HG02840 (cell line): ENCODE data around the gene COMT.

Experiments used
- ATAC-seq: cut with Tn5 transposase; IDR thresholded peaks from one replicate; pipeline ENCODE4 v1.9.1; 2021; ENCODE audit warnings: mild to moderate bottlenecking, moderate library complexity, moderate number of reproducible peaks; ENCODE audit not compliant: unreplicated experiment, low FRiP score

Gene COMT

DNA sequence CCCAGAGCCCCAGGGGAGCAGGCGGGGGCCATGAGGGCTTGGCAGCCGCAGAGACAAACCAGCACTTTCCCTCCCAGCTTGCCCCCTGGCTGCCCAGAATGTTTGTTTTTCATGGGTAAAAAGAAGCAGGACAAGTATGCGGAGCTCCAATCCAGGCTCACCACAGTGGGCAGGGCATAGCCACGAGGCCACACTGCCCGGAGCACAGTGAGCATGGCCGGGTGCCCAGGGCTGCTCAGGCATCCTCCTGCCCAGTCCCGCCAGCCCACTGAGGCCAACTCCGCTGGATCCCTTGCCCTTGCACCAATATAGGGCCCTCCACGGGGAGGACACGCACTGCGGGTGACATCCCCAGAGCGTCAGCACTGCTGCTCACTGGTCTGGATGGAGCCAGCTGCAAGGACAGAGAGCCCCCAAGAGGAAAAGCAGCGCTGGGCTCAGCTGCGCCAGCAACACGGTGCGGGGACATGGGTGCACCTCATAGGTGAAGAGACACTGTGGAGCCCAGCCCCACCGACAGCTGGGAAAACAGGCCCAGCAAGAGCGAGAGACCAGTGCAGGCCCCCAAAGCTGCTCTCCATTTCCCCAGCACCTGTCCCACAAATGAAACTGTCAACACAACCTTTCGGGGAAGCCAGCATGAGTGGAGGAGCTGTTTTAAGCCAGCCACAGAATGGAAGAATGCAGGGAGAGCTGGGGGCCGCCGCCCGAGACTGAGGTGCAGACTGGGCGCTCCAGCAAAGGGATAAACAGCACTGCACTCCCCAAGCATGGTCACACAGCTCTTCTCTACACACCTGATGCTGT lies 50.3 kb downstream of the COMT start:
- no peak for ATAC-seq

DNA sequence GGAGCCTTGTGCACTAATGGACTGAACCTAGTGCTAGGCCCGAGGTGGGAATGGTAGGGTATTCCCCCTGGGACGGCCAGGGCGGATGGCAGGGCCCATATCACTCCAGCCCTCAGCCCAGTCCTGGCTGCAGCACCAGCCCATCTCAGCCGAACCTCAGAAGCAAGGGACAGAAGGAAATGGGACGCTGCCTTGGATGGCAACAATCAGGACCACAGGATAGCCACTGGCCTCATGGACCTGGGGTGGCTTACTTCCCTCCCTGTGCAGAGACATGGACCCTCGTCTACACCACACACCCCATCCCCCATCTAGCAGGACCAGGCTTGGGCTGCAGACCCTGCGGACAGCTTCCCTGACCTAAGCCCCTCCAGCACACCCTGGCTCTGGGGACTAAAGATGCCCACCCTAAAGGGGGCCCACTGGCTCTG lies 50.9 kb downstream of the COMT start:
- no peak for ATAC-seq

DNA sequence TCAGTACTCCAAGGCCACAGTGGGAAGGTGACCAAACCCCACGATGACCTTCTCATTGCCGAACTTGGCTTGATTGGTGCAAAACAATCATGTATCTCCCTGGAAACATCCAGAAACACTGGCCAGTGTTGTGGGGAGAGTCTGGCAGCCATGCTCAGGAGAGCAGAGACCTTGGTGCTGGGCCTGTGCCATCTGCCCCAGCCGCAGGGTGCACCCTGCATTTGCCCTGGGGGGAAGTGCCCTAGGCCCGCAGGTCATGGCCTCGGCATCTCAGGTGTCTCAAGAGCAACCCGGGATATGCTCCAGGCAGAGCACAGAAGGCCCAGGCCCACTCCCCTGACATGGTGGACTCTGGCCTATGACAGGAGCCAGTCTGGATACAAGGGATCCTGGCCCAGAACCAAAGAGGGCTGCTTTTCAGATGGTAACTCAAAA lies 51.4 kb downstream of the COMT start:
- ATAC-seq = no peak

DNA sequence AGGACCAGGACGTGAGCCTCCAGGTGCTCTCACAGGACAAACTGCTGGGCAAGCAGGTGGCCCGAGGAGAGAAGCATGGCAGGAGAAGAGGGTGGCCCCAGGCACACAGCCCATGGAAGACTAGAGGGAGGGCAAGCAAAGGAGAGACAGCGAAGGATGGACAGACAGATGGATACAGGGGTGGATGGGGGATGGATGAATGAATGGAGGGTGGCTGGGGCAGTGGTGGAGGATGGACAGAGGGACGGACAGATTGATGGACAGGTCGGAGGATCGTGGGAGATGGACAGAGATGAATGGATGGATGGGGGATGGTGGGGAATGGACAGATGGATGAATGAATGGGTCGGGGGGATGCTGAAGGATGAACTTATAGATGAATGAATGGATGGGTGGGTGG lies 52.4 kb downstream of the COMT start:
- no peak for ATAC-seq

DNA sequence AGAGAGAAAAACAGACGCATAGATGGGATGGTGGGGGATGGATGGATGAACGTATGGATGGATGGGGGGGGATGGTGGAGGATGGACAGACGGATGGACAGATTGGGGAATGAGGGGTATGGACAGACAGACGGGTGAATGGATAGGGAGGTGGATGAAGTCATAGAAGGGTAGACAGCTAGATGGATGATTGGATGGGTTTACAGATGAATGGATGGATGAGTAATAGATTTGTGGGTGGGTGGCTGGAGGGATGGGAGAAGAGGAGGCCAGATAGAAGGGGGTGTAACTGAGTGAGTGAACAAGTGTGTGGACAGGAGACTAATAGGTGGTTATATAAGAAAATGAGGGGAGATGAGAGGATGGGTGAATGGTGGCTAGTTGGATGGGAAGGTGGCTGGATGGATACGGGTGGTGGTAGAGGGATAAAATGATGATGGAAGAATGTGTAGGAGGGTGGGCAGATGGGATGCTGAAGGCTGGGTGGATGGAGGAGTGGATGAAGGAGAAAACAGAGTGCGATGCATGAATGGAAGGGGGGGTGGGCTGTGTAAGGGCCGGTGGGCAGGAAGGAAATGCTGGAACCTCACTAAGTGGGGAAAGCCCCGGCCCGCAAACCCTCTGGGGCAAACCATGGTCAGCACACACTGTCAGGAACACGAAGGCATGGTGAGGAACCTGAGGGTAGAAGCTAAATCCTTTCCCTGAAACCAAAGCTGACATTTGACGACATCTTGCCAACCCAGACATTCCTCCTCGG lies 53.5 kb downstream of the COMT start:
- no peak for ATAC-seq

DNA sequence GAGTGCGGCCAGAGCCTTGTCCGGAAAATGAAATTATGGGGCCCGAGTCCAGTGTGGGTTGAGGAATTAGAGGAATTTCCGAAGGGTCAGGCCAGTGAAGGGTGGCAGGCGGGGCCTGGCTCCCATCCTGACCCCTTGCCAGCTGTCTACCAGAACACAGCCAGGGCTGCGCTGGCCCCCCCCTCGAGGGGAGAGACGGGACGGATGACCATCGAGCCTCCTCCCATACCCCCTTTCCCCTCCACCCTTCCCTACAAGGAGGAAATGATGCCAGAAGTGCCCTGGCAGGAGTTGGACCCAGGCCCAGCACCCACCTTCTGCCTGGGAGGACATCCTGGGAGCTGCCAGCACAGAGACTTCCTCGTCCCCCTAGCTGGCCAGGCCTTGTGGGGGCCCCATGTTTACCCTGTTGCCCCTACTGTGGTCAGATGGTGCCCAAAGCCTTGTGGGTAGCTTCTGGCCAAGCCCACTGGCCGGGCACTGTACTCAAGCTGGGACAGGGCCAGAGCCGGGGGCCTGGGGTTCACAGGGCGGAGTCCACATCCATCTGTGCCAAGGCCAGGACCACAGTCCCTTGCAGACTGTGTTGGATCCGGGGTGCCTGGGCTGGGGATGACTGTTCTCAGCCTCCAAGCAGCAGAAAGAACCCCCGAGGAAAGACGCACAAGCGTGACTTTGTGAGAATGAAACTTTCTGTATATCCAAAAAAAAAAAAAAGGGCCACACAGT lies 54.2 kb downstream of the COMT start:
- no peak for ATAC-seq

DNA sequence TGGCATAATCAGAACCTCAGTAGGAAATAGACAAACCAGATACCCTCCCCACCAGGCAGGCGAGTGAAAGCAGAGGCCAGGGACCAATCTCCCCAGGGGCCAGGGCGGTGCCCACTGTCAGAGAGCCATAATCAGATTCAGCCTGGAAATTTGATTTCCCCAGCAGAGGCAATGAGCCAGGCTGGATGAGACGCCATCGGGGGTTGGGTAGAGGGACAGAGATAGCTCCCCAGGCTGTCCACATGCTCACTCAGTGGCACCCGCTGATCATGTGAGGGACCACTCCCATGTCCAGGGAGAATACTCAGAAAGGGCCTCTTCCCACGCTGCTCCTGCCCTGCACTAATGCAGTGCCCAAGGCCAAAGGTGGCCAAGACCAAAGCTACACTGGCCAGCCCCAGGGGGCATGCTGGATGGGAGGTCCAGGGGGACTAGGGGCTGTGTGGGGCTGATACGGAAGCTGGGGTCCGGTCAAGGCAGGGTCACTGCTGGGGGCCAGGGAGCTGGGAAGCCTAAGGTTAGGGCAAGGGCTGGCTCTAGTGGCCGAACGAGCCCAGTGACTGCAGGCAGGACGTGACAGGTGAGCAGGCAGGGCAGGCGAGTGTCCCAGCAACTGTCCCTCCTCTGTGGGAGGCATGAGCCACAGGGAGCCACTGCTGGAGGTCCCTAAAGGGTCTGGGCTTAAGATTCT lies 55.3 kb downstream of the COMT start:
- ATAC-seq = no peak

DNA sequence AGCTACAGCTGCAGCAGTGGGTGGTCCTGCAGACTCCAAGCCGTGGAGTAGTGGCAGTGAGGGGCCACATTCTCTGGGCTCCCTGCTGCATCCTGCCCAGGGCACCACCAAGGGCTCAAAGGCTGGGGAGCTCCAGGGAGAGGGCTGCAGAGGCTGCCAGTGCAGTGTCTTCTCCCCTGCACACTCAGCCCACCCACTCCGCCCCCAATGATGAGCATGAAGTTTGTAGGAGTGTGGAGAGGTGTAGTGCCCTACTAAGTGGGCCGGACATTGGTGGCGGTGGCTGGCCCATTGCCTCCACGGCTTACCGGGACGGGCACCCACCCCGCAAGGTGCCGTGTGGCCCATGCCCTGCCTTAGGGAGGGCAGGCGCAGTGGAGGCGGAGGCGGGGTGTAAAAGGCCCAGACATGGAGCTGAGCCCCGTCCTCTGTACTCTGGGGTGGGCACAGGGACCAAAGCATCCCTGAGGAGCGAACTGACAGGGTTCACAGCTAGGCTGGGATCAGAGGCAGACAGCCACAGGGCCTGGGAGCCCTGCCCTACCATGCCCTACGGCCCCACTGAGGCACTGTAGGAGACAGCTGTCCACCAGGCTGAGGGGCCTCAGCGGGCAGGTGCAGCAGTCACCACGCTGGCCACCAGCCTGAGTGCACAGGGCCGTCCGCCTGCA lies 56.1 kb downstream of the COMT start:
- no peak for ATAC-seq

DNA sequence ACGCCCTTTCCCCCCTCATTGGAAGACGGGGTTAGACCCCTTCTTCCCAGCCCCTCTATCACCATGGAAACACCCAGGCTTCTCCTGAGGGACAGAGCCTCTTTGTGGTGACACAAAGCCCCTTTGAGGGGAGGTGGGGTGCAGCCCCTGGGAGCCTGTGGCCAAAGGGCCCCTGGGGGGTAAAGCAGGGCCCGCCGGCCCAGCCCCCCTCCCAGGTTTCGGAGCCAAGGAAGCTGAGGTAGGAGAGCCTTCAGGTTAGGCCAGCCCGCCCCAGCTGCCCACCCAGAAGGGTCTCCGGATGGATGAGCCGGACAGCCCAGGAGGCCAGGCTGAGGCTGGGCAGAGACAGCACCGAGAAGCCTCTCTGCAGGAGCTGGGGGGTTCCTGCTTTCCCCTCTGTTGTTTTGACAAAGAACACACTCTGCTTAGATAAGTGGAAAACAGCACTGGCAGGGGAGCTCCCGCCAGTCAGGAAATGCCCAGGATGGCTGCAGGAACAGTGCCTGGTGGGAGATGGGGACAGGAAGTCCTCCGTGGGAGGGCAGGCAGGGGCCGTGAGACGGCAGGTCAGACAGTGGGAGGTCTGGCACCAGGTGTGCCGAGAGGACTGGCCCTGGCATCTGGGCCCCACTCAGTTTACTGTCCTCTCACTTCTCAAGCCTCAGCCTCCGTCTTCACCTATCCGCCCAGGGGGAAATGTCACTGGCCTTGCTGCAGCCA lies 56.8 kb downstream of the COMT start:
- ATAC-seq = no peak

DNA sequence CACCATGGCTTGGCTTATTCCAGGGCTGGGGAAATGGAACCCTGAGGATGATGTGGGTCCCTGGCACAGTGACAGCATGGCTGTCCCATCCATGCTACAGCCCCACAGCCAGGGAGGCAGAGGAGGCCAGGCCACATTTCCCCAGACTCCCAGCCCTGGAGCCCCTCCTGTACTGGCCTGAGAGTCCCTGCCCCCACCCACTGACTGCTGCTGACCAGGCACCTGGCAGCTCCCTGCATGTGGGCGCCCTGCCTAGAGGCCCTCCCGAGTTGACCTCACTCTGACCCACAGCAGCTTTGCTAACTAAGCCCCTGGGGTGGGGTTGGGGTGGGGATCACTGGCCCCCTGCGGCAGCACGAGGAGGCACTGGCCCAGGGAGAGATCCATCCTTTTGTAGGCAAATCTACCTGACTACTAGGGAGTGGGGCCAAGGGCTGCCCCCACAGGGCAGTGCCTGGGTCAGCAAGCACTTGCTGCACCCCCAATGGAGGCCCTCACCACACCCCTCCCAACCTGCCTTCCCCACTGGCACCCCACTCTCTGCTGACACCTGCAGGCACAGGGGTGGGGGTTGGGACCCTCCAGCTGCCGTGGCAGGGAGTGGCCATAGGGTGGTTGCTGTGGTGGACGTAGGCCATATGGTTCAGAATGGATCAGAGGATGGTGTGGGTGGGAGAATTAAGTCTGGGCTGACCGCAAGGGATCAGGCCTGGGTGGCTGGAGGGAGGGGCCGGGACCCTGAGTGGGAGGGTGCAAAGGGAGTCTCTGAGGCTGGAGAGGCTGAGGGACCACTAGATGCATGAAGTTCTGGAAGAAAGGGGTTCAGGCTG lies 57.6 kb downstream of the COMT start:
- ATAC-seq = no peak

DNA sequence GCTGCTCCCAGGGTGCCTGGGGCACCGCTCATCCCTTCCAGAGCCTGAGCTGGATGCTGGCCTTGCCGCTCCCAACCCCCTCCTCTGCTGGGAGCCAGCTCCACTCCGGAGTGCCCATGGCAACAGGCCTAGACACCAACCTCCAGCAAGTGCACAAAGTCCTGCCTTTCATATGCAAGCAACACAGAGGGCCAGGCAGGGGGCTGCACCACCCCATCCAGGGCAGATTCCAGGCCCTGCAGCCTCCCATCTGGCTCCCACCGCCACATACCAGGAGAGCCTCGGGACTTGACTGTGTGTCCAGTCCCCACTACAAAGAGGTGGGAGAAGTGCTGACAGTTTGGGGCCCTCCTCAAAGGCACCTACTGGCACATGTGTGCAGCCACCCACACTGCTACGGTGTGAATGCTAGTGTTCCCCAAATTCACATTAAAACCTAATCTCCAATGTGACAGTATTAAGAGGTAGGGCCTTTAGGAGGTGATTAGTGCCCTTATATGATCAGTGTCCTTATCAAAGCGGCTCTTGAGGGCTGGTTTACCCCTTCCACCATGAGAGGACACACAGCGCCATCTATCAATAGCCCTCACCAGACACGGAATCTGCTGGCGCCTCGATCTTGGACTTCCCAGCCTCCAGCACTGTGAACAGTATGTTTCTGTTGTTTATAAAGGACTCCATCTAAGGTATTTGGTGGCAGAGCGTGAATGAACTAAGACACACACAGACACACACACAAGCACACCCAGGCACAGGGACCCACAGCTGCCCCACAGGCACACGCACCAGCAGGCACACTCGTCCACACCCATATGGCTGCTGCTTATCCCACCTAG lies 58.9 kb downstream of the COMT start:
- ATAC-seq = no peak

DNA sequence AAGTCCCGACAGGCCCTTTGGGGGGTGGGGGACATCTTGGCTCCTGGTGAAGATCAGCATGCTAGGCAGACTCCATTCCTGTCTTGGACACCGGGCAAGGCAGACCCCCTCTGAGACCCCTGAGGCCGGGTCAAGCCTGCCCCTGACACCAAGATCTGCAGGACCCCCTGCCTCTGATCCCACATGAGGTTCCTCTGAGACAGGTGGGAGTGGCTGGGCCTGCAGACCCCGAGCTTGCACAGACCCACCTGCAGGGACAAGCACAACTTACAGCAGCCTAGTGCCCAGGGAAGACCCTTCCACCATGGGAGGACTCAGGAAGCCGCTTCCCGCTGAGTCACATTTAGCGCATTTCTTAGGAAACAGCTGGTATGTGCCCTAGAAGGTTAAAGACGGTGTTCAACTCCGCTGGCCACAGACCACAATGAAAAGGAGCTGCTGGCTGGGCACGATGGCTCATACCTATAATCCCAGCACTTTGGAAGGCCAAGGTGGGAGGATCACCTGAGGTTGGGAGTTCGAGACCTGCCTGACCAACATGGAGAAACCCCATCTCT lies 59.6 kb downstream of the COMT start:
- no peak for ATAC-seq

DNA sequence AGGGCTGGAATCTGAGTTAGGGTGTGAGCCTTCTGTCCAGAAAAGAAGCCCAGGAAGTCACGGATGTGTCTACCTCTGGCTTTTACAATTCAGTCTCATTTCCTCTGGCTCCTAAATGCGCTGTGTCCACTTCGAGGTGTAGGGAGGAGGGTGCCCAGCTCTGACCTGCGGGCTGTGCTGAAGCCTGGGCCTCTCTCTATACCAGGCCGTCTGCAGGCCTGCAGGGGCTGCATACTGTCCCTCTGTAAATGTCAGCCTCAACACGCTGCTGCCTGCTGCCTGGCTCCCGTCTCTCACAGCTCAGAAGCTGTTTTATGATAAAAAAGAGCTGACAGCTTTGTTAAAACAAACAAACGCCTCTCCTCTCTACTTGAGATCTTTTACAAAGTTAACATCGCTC lies 60.6 kb downstream of the COMT start:
- no peak for ATAC-seq

DNA sequence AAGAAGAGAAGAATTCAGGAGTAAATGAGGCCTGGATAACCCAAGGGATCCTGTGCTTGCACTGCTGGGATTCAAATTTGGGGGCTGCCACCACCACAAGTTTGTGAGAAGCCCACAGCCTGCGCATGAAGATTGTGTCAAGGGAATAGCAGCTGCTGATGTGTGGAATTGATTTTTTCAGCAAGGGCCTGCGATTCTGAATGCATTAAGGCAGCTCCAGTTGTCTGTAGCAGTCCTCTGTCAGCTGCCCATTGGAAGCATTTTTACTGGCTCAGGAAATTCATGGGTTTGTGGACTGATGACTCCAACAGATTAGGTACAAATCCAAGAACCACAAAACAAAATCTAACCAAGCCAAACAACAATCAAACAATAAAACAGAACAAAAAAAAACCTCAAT lies 61.1 kb downstream of the COMT start:
- ATAC-seq = no peak

DNA sequence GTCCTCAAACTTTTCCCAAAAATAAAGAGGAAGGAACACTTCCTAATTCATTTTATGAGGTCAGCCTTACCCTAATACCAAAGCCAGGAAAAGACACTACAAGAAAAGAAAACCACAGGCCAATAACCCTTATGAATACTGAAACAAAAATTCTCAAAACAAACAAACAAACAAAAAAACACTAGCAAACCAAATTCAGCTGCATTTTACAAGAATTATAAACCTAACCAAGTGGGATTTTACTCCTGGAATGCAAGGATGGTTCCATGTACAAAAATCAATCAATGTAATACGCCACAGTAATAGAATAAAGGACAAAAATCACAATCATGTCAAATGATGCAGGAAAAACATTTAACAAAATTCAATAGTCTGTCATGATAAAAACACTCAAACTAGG lies 61.7 kb downstream of the COMT start:
- ATAC-seq = no peak

DNA sequence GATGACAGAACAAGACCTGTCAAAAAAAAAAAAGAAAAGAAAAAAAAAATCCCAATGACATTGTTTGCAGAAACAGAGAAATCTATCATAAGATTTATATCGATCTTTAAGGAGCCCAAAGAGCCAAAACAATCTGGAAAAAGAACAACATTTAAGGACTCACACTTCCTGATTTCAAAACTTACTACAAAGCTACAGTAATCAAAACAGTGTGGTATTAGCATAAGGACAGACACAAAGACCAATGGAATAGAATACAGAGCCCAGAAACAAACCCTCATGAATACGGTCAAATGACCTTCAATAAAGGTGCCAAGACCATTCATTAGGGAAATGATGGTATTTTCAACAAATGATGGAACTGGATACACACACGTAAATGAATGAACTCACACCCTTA lies 62.9 kb downstream of the COMT start:
- no peak for ATAC-seq

DNA sequence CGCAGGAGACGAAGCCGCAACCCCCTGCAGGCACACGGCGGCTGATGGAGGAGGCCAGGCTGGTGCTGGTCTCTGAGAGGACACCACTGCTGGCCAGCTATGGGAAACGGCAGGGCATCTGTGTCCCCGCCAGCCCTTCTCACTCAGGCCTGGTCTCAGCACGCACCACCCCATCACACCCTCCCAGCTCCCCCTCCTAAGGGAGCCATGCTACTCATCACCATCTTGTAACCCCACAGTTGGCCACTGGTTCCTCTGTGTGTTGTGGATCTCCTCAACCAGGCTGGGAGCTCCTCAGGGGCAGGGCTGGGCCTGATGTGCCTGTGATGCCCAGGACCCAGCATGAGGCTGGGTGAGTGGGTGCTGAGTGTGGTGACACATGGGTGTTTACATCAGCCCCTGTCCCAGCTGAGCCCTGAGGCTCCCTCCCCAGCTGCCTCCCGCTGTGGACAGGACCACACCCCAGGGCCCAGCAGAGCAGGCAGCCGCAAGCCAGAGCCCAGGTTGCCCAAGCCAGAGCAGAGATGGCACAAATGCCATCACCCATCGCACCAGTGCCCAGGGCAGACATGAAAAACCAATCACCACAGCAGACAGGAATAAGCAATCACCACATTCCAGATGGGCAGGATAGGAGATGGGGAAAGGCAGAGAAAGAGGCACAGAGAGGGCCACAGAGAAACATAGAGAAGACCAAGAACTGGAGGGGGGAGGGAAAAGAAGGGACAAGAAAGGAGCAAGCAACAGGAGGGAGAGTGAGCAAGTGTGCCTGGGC lies 66.8 kb downstream of the COMT start:
- no peak for ATAC-seq
